GM23338 (cell line): ENCODE data around the gene SASH3. TPM values are rescaled to one million over a fixed set of nuclear protein-coding genes. Genes with fewer than 3 reads are reported as not detected.

Experiments used
- ATAC-seq: fragments of 200-7000 bp; cut with Tn5 transposase; 3 replicates; pipeline ENCODE4 v1.9.1; 2020
- DNase-seq: peaks from one replicate; pipeline ENCODE4 v3.0.0-alpha.2; 2015; ENCODE audit warnings: low spot score
- H2AFZ ChIP-seq: fragments of 200-600 bp; sonication (generic); 2 replicates; pipeline ENCODE4 v1.8.0; 2016; ENCODE audit warnings: antibody characterized with exemption, mild to moderate bottlenecking, moderate library complexity
- H3F3A ChIP-seq: fragments of 200-600 bp; sonication (generic); replicated peaks from 2 replicates; pipeline ENCODE4 v1.8.0; 2017; ENCODE audit warnings: antibody characterized with exemption, mixed run types, low read depth
- H3K27ac ChIP-seq: fragments of 200-600 bp; sonication (generic); 2 replicates; pipeline ENCODE4 v1.6.1; 2016; ENCODE audit warnings: low read depth
- H3K27me3 ChIP-seq: fragments of 200-600 bp; sonication (generic); 2 replicates; pipeline ENCODE4 v1.8.0; 2016; ENCODE audit warnings: mild to moderate bottlenecking, mixed run types, moderate library complexity; ENCODE audit not compliant: insufficient read depth
- H3K36me3 ChIP-seq: fragments of 200-600 bp; sonication (generic); 2 replicates; pipeline ENCODE4 v1.8.0; 2016; ENCODE audit warnings: mild to moderate bottlenecking; ENCODE audit not compliant: insufficient read depth
- H3K4me1 ChIP-seq: fragments of 200-600 bp; sonication (generic); 2 replicates; pipeline ENCODE4 v1.8.0; 2016; ENCODE audit warnings: mild to moderate bottlenecking, moderate library complexity; ENCODE audit not compliant: insufficient read depth
- H3K4me2 ChIP-seq: fragments of 200-600 bp; sonication (generic); 2 replicates; pipeline ENCODE4 v1.7.1; 2017; ENCODE audit warnings: mixed run types
- H3K4me3 ChIP-seq: fragments of 200-600 bp; sonication (generic); 2 replicates; pipeline ENCODE4 v1.6.1; 2016; ENCODE audit warnings: mixed run types
- H3K79me2 ChIP-seq: fragments of 200-600 bp; sonication (generic); replicated peaks from 2 replicates; pipeline ENCODE4 v1.8.0; 2017; ENCODE audit warnings: mild to moderate bottlenecking; ENCODE audit not compliant: insufficient read depth
- H3K9me2 ChIP-seq: fragments of 200-600 bp; sonication (generic); 2 replicates; pipeline ENCODE4 v1.8.0; 2017; ENCODE audit not compliant: insufficient read depth
- H4K20me1 ChIP-seq: fragments of 200-600 bp; sonication (generic); replicated peaks from 2 replicates; pipeline ENCODE4 v1.8.0; 2017; ENCODE audit warnings: mild to moderate bottlenecking; ENCODE audit not compliant: insufficient read depth
- H3K27ac Mint-ChIP-seq: 2 replicates; pipeline ENCODE4 v1.8.0; 2020; ENCODE audit warnings: inconsistent platforms, mild to moderate bottlenecking, moderate library complexity, mixed read lengths
- H3K27me3 Mint-ChIP-seq: 3 replicates; pipeline ENCODE4 v1.8.0; 2022; ENCODE audit warnings: low read depth, mild to moderate bottlenecking, moderate library complexity, mixed read lengths, inconsistent platforms; ENCODE audit not compliant: insufficient read depth, poor library complexity
- H3K36me3 Mint-ChIP-seq: 3 replicates; pipeline ENCODE4 v1.8.0; 2021; ENCODE audit warnings: low read depth, mild to moderate bottlenecking, inconsistent platforms, moderate library complexity, mixed read lengths
- H3K4me1 Mint-ChIP-seq: 3 replicates; pipeline ENCODE4 v1.8.0; 2020; ENCODE audit warnings: mild to moderate bottlenecking, inconsistent platforms, mixed read lengths
- H3K4me3 Mint-ChIP-seq: 3 replicates; pipeline ENCODE4 v1.8.0; 2021; ENCODE audit warnings: moderate library complexity, mild to moderate bottlenecking, inconsistent platforms, mixed read lengths
- H3K9me3 Mint-ChIP-seq: 3 replicates; pipeline ENCODE4 v1.8.0; 2020; ENCODE audit warnings: moderate library complexity, mild to moderate bottlenecking, inconsistent platforms, mixed read lengths
- ETS1 ChIP-seq: IDR thresholded peaks from 2 replicates; pipeline ENCODE4 v1.6.1; 2016; ENCODE audit warnings: antibody characterized with exemption
- EZH2 ChIP-seq: fragments of 200-600 bp; sonication (generic); IDR thresholded peaks from one replicate; pipeline ENCODE4 v1.8.0; 2017; ENCODE audit warnings: antibody characterized with exemption, mild to moderate bottlenecking, low read depth; ENCODE audit not compliant: unreplicated experiment
- EZH2phosphoT487 ChIP-seq: fragments of 200-600 bp; sonication (generic); IDR thresholded peaks from one replicate; pipeline ENCODE4 v1.8.1; 2018; ENCODE audit warnings: antibody characterized with exemption; ENCODE audit not compliant: unreplicated experiment
- JUNB ChIP-seq: IDR thresholded peaks from one replicate; pipeline ENCODE4 v1.6.1; 2016; ENCODE audit warnings: antibody characterized with exemption; ENCODE audit not compliant: unreplicated experiment
- POLR2AphosphoS5 ChIP-seq: IDR thresholded peaks from 2 replicates; pipeline ENCODE4 v1.6.1; 2016; ENCODE audit warnings: antibody characterized with exemption, low read depth
- REST ChIP-seq: IDR thresholded peaks from one replicate; pipeline ENCODE4 v1.6.1; 2018; ENCODE audit warnings: antibody characterized with exemption; ENCODE audit not compliant: unreplicated experiment
- STAT1 ChIP-seq: IDR thresholded peaks from one replicate; pipeline ENCODE4 v1.6.1; 2016; ENCODE audit warnings: antibody characterized with exemption; ENCODE audit not compliant: unreplicated experiment
- ZNF114 ChIP-seq: fragments of 250-450 bp; sonication (Bioruptor Pico); IDR thresholded peaks from 2 replicates; pipeline ENCODE4 v1.5.0; 2020; ENCODE audit warnings: mild to moderate bottlenecking, moderate library complexity
- ZNF331 ChIP-seq: fragments of 250-450 bp; sonication (Bioruptor Pico); IDR thresholded peaks from 2 replicates; pipeline ENCODE4 v1.5.0; 2020; ENCODE audit warnings: low read depth, mild to moderate bottlenecking, moderate library complexity
- ZNF462 ChIP-seq: fragments of 250-450 bp; sonication (Bioruptor Pico); IDR thresholded peaks from 2 replicates; pipeline ENCODE4 v1.5.0; 2020; ENCODE audit warnings: mild to moderate bottlenecking, moderate library complexity
- polyA plus RNA-seq: library from polyadenylated mRNA; unstranded; fragments of >200 nt; fragmentation: Nextera tagmentation; extraction: Ambion mirVana; gene quantifications from 2 replicates; pipeline ENCODE4 v1.2.1, GENCODE V29; 2016
- total RNA-seq: library from RNA; depleted of rRNA; stranded (reverse); fragments of >200 nt; shearing (Covaris generic); gene quantifications from 2 replicates; pipeline ENCODE4 v1.2.3, GENCODE V29; 2014

Gene SASH3
- total and polyA plus RNA-seq, 2 experiments from 2014 or later = 0.18 TPM; not detected in 1

GRCh38 chrX:129738466-129739308 is 41.1 kb upstream of the SASH3 start, which contains the start of gene XPNPEP2:
TSS of gene XPNPEP2 (plus strand) at chrX:129738979. CDS start at chrX:129739214, 235 bp downstream.
- Histone ChIP-seq H3F3A (no peaks in the 10 kb centered on the region), H3K4me1 (no peaks in the 10 kb centered on the region; the same call in 1 of the 2 replicates), H3K9me2 (no peaks in the 10 kb centered on the region), H3K27ac (no peak within 1 kb of the TSS), H4K20me1 (no peaks in the 10 kb centered on the region), H3K36me3 (no peaks in the 10 kb centered on the region), H3K27me3 (no peaks in the 10 kb centered on the region), H2AFZ (peak within 1 kb of the TSS; percentile 52; the same call in 1 of the 2 replicates), H3K4me2 (no peak within 1 kb of the TSS), H3K4me3 (no peak within 1 kb of the TSS), H3K79me2 (no peaks in the 10 kb centered on the region)
- peak within 1 kb of the TSS; percentile 21; the same call in 1 of the 3 replicates for H3K4me3 Mint-ChIP-seq
- H3K36me3 Mint-ChIP-seq = no peaks in the 10 kb centered on the region
- H3K27ac Mint-ChIP-seq = no peak within 1 kb of the TSS
- peaks cover 23% of the 10 kb centered on the region for H3K4me1 Mint-ChIP-seq
- no peak for TF ChIP-seq ETS1
- TF ChIP-seq JUNB = no peak
- TF ChIP-seq STAT1 = no peak
- no peak for TF ChIP-seq ZNF462 (CRISPR knock-in tag)
- no peak for TF ChIP-seq EZH2
- TF ChIP-seq ZNF331 (CRISPR knock-in tag) = no peak
- no peak for TF ChIP-seq REST
- TF ChIP-seq ZNF114 = no peak
- no peak for TF ChIP-seq EZH2phosphoT487
- TF ChIP-seq POLR2AphosphoS5 = no peak
- no peaks in the 10 kb centered on the region for H3K9me3 Mint-ChIP-seq
- ATAC-seq = peak; percentile 50
- H3K27me3 Mint-ChIP-seq = peaks cover 6% of the 10 kb centered on the region
- DNase-seq = peak; percentile 22
